SU-DHL-6 (cell line): Measurements from ENCODE around the gene TBL3.

ENCODE experiments used
- H2AFZ ChIP-seq: fragments of 200-600 bp; sonication (generic); 2 replicates; pipeline ENCODE4 v1.6.1; 2014; ENCODE audit warnings: low read depth, mild to moderate bottlenecking, moderate library complexity, mixed read lengths, antibody characterized with exemption, low read length; ENCODE audit not compliant: severe bottlenecking
- H3F3A ChIP-seq: fragments of 200-600 bp; shearing (Covaris generic); 2 replicates; pipeline ENCODE4 v1.6.0; 2016; ENCODE audit warnings: antibody characterized with exemption, mild to moderate bottlenecking; ENCODE audit not compliant: insufficient read depth
- H3K27ac ChIP-seq: fragments of 200-600 bp; sonication (generic); 2 replicates; pipeline ENCODE4 v1.5.1; 2016; ENCODE audit warnings: low read depth, mild to moderate bottlenecking, low read length, moderate library complexity, mixed read lengths
- H3K27me3 ChIP-seq: fragments of 200-600 bp; sonication (generic), shearing (Covaris generic); 2 replicates; pipeline ENCODE4 v1.6.0; 2014; ENCODE audit warnings: mild to moderate bottlenecking, low read length
- H3K36me3 ChIP-seq: fragments of 200-600 bp; sonication (generic); 2 replicates; pipeline ENCODE4 v1.6.1; 2014; ENCODE audit warnings: mild to moderate bottlenecking, low read length, mixed read lengths
- H3K4me2 ChIP-seq: fragments of 300-600, 200-600 bp; shearing (Covaris generic), sonication (generic); 2 replicates; pipeline ENCODE4 v1.6.0; 2014; ENCODE audit warnings: low read length, low read depth, mild to moderate bottlenecking; ENCODE audit not compliant: poor library complexity, severe bottlenecking
- H3K4me3 ChIP-seq: fragments of 200-600 bp; sonication (generic); 2 replicates; pipeline ENCODE4 v1.5.1; 2014; ENCODE audit warnings: antibody characterized with exemption, low read length, mild to moderate bottlenecking, mixed read lengths; ENCODE audit not compliant: insufficient read depth, poor library complexity, severe bottlenecking
- H3K79me2 ChIP-seq: fragments of 200-600 bp; sonication (generic); 2 replicates; pipeline ENCODE4 v1.6.1; 2014; ENCODE audit warnings: mild to moderate bottlenecking, low read length, moderate library complexity; ENCODE audit not compliant: insufficient read depth
- H3K9ac ChIP-seq: fragments of 200-600 bp; sonication (generic); 2 replicates; pipeline ENCODE4 v1.7.0; 2014; ENCODE audit warnings: mild to moderate bottlenecking, low read length
- H3K9me2 ChIP-seq: fragments of 200-600 bp; sonication (generic); replicated peaks from 2 replicates; pipeline ENCODE4 v1.6.1; 2014; ENCODE audit warnings: low read length; ENCODE audit not compliant: insufficient read depth
- H3K9me3 ChIP-seq: fragments of 200-600 bp; sonication (generic); 2 replicates; pipeline ENCODE4 v1.6.1; 2014; ENCODE audit warnings: low read length, mixed read lengths; ENCODE audit not compliant: insufficient read depth
- H4K20me1 ChIP-seq: fragments of 200-600 bp; sonication (generic); 2 replicates; pipeline ENCODE4 v1.6.1; 2014; ENCODE audit warnings: low read depth, mild to moderate bottlenecking, antibody characterized with exemption, low read length, moderate library complexity, mixed read lengths
- CTCF ChIP-seq: fragments of 200-600 bp; sonication (generic); IDR thresholded peaks from one replicate; pipeline ENCODE4 v1.5.1; 2017; ENCODE audit warnings: antibody characterized with exemption, mild to moderate bottlenecking, low read length, moderate library complexity; ENCODE audit not compliant: insufficient read depth, poor library complexity, severe bottlenecking
- EZH2phosphoT487 ChIP-seq: fragments of 200-600 bp; sonication (generic), shearing (Covaris generic); conservative IDR thresholded peaks from 2 replicates; pipeline ENCODE4 v1.6.1; 2018; ENCODE audit warnings: mild to moderate bottlenecking, antibody characterized with exemption, low read length, moderate library complexity, mixed read lengths

The TBL3 gene

GRCh38 chr16:1964506-1965395 is 7.1 kb upstream of the TBL3 start, which contains the start of gene RPS2:
TSS of gene RPS2 (minus strand) at chr16:1964826. CDS start at chr16:1964625, 201 bp downstream.
- Histone ChIP-seq H3K9me2 (no peaks in the 10 kb centered on the region), H3F3A (peaks cover 43% of the 10 kb centered on the region), H3K27ac (peak within 1 kb of the TSS; percentile 88), H4K20me1 (no peaks in the 10 kb centered on the region), H3K27me3 (no peaks in the 10 kb centered on the region), H3K4me3 (peak within 1 kb of the TSS; percentile 75), H3K4me2 (peak within 1 kb of the TSS; percentile 78), H3K79me2 (peaks cover 36% of the 10 kb centered on the region), H3K9me3 (no peaks in the 10 kb centered on the region), H3K36me3 (peaks cover 15% of the 10 kb centered on the region), H3K9ac (peak within 1 kb of the TSS; percentile 98), H2AFZ (peak within 1 kb of the TSS; percentile 13)
- no peak for TF ChIP-seq CTCF
- TF ChIP-seq EZH2phosphoT487: no peak

- TF ChIP-seq CTCF (no peak), EZH2phosphoT487 (no peak)
- peak overlapping the region; percentile 75 for H3K4me3 ChIP-seq
Measured at GRCh38 chr16:1965396-1966001, 6.4 kb upstream of the TBL3 start.

GRCh38 chr16:1966460-1966859 is 5.4 kb upstream of the TBL3 start, which contains the start of gene RNF151:
TSS of gene RNF151 (plus strand) at chr16:1966856. CDS start at chr16:1966882, 26 bp downstream.
- H3K27ac ChIP-seq: 0 out of 2 replicates have a peak within 1 kb of the TSS, but pooled peaks have one; percentile 57
- peaks cover 32% of the 10 kb centered on the region for H3K79me2 ChIP-seq
- H2AFZ ChIP-seq: no peak within 1 kb of the TSS
- H3K36me3 ChIP-seq: peaks cover 15% of the 10 kb centered on the region
- H3K9me3 ChIP-seq: no peaks in the 10 kb centered on the region
- no peaks in the 10 kb centered on the region for H3K9me2 ChIP-seq
- peak within 1 kb of the TSS; percentile 98 for H3K9ac ChIP-seq
- H3K4me3 ChIP-seq: peak within 1 kb of the TSS; percentile 75
- no peaks in the 10 kb centered on the region for H3K27me3 ChIP-seq
- TF ChIP-seq CTCF (no peak), EZH2phosphoT487 (no peak)
- H3K4me2 ChIP-seq: peak within 1 kb of the TSS; percentile 71
- H3F3A ChIP-seq: peaks cover 35% of the 10 kb centered on the region
- no peaks in the 10 kb centered on the region for H4K20me1 ChIP-seq

More at GRCh38 chr16:1965396-1966001, 6.4 kb upstream of the TBL3 start:
- Histone ChIP-seq H3K27me3 (no peaks in the 10 kb centered on the region), H3F3A (peaks cover 44% of the 10 kb centered on the region), H3K9me2 (no peaks in the 10 kb centered on the region), H3K4me2 (peak overlapping the region; percentile 71), H3K36me3 (peaks cover 15% of the 10 kb centered on the region), H3K9ac (peak overlapping the region; percentile 98), H4K20me1 (no peaks in the 10 kb centered on the region), H3K27ac (peak overlapping the region; percentile 57), H3K9me3 (no peaks in the 10 kb centered on the region), H3K79me2 (peaks cover 30% of the 10 kb centered on the region), H2AFZ (no peak overlapping the region)
